ENCODE data around the gene PLCL2. TPM values are rescaled to one million over a fixed set of nuclear protein-coding genes. Genes with fewer than 3 reads are reported as not detected.

The PLCL2 gene
- total and polyA plus RNA-seq, 10 of the 15 experiments (the other 5 are each of a cell fraction or from before 2014, with no cell fraction given), result 7.5 to 37.3 (median 21.7) TPM

DNA sequence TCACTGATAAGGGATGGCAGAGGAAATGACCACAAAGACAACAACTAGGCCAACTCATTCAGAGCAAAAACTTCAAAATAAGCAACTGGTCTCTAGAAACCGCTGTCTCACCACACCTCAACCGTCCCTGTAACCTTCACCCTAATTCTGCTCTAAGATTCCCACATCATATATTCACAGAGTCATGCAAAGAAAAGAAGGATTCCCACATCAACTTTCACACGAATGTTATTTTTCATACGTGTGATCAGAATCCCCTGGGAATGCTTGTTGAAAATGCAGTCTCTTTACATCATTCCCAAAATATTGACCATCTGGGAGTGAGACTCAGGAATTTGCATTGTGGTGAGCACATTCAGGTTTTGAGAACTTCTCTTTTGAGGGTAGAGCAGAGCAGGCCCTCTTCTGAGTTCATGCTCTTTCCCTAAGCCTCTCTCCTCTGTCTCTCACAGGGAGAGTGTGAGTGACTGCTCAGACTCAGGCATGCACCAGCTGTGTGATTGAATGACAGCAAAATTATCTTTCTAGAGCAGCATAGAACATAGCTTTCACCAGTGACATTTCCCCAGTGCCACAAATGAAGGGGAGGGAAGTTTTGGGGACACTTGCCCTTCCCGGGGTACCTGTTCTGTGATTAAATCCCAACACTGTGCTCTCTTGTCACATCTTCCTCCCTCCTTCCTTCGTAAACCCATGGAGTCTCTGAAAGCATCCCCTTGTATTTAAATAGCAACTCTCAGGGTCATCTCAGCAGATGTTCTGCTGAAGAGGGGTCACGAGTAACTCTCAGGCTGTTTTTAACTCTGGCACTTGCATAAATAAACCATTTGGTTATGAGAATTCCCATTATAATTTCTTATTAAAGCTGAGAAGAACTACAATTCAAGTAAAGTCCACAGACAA, 170.9 kb downstream of the PLCL2 start (continued):
- TF ChIP-seq, protein P1, sequence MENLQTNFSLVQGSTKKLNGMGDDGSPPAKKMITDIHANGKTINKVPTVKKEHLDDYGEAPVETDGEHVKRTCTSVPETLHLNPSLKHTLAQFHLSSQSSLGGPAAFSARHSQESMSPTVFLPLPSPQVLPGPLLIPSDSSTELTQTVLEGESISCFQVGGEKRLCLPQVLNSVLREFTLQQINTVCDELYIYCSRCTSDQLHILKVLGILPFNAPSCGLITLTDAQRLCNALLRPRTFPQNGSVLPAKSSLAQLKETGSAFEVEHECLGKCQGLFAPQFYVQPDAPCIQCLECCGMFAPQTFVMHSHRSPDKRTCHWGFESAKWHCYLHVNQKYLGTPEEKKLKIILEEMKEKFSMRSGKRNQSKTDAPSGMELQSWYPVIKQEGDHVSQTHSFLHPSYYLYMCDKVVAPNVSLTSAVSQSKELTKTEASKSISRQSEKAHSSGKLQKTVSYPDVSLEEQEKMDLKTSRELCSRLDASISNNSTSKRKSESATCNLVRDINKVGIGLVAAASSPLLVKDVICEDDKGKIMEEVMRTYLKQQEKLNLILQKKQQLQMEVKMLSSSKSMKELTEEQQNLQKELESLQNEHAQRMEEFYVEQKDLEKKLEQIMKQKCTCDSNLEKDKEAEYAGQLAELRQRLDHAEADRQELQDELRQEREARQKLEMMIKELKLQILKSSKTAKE (IDR thresholded peaks at IDR 0.05; ENCODE audit: low read depth, poor library complexity, severe bottlenecking), result peak; percentile 94
- TF ChIP-seq CHD2 (IDR thresholded peaks at IDR 0.05; ENCODE audit: borderline replicate concordance, low read depth, low read length), result peak; percentile 44; the same call in 1 of the 2 replicates
- peak; percentile 99 for TF ChIP-seq RUNX3 (IDR thresholded peaks at IDR 0.05; ENCODE audit: low read length)
- TF ChIP-seq BCL11A (IDR thresholded peaks at IDR 0.05; ENCODE audit: low read depth, low read length), result peak; percentile 83; the same call in 1 of the 2 replicates
- TF ChIP-seq RCOR1 (conservative IDR thresholded peaks at IDR 0.05; ENCODE audit: low read depth, low read length), result no peak
- TF ChIP-seq MTA2 (IDR thresholded peaks at IDR 0.05; ENCODE audit: low read depth), result peak; percentile 86
- TF ChIP-seq SRF (IDR thresholded peaks at IDR 0.05; ENCODE audit: low read depth in 2 of 2, low read length in 2 of 2), result no peak
- TF ChIP-seq YY1 (IDR thresholded peaks at IDR 0.05; ENCODE audit: low read depth, low read length), result no peak
- TF ChIP-seq, protein P2, sequence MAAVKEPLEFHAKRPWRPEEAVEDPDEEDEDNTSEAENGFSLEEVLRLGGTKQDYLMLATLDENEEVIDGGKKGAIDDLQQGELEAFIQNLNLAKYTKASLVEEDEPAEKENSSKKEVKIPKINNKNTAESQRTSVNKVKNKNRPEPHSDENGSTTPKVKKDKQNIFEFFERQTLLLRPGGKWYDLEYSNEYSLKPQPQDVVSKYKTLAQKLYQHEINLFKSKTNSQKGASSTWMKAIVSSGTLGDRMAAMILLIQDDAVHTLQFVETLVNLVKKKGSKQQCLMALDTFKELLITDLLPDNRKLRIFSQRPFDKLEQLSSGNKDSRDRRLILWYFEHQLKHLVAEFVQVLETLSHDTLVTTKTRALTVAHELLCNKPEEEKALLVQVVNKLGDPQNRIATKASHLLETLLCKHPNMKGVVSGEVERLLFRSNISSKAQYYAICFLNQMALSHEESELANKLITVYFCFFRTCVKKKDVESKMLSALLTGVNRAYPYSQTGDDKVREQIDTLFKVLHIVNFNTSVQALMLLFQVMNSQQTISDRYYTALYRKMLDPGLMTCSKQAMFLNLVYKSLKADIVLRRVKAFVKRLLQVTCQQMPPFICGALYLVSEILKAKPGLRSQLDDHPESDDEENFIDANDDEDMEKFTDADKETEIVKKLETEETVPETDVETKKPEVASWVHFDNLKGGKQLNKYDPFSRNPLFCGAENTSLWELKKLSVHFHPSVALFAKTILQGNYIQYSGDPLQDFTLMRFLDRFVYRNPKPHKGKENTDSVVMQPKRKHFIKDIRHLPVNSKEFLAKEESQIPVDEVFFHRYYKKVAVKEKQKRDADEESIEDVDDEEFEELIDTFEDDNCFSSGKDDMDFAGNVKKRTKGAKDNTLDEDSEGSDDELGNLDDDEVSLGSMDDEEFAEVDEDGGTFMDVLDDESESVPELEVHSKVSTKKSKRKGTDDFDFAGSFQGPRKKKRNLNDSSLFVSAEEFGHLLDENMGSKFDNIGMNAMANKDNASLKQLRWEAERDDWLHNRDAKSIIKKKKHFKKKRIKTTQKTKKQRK (IDR thresholded peaks at IDR 0.05; ENCODE audit: low read depth, low read length), result no peak
- TF ChIP-seq MTA3 (IDR thresholded peaks at IDR 0.05; ENCODE audit: borderline replicate concordance, low read length), result peak; percentile 78
- peak; percentile 85 for TF ChIP-seq TCF12 (IDR thresholded peaks at IDR 0.05; ENCODE audit: low read depth, low read length)
- no peak for TF ChIP-seq ZNF622 (IDR thresholded peaks at IDR 0.05)
- TF ChIP-seq CBFB (IDR thresholded peaks at IDR 0.05; ENCODE audit: low read depth), result peak; percentile 83; the same call in 1 of the 2 replicates
- TF ChIP-seq JUNB (IDR thresholded peaks at IDR 0.05), result peak; percentile 82
- TF ChIP-seq, protein P3, sequence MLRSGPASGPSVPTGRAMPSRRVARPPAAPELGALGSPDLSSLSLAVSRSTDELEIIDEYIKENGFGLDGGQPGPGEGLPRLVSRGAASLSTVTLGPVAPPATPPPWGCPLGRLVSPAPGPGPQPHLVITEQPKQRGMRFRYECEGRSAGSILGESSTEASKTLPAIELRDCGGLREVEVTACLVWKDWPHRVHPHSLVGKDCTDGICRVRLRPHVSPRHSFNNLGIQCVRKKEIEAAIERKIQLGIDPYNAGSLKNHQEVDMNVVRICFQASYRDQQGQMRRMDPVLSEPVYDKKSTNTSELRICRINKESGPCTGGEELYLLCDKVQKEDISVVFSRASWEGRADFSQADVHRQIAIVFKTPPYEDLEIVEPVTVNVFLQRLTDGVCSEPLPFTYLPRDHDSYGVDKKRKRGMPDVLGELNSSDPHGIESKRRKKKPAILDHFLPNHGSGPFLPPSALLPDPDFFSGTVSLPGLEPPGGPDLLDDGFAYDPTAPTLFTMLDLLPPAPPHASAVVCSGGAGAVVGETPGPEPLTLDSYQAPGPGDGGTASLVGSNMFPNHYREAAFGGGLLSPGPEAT (IDR thresholded peaks at IDR 0.05; ENCODE audit: low read depth), result peak; percentile 79
- TF ChIP-seq ASH2L (IDR thresholded peaks at IDR 0.05; ENCODE audit: borderline replicate concordance, low read depth), result no peak
- TF ChIP-seq RAD51 (IDR thresholded peaks at IDR 0.05), result no peak
- peak; percentile 85 for TF ChIP-seq MEF2A (IDR thresholded peaks at IDR 0.05; ENCODE audit: insufficient read depth, low read depth, low read length)
- TF ChIP-seq DPF2 (IDR thresholded peaks at IDR 0.05), result peak; percentile 21; the same call in 1 of the 2 replicates
- peak; percentile 16; the same call in 1 of the 2 replicates for TF ChIP-seq RAD21 (IDR thresholded peaks at IDR 0.05; ENCODE audit: insufficient read depth, low read depth, low read length)
- TF ChIP-seq SP1 (IDR thresholded peaks at IDR 0.05; ENCODE audit: low read depth, low read length), result peak; percentile 32
- TF ChIP-seq SMC3 (IDR thresholded peaks at IDR 0.05; ENCODE audit: borderline replicate concordance, low read length), result 0 out of 2 replicates have a peak, but pooled peaks have one; percentile 17
- 0 out of 4 replicates have a peak, but pooled peaks of 1 of the 2 experiments have one; percentile 9 for TF ChIP-seq BHLHE40 (IDR thresholded peaks at IDR 0.05; ENCODE audit: borderline replicate concordance in 1 of 2, low read depth in 2 of 2, low read length in 1 of 2)
- no peak for TF ChIP-seq RBBP5 (conservative IDR thresholded peaks at IDR 0.05)

All from GM12878 (cell line).